ENCODE measurements around the gene IGFBP2. TPM values are rescaled to one million over a fixed set of nuclear protein-coding genes. Genes with fewer than 3 reads are reported as not detected.
A peak's percentile ranks its signal among the peaks of the same experiment; 100 is the strongest.
"Not testable (repeated sequence)": the region's sequence is repeated elsewhere in the genome, so short reads cannot be mapped to it uniquely, and the experiment has no call there.

IGFBP2 gene
- total RNA-seq, 2 experiments from 2014 or later = 123 to 124 TPM

GRCh38 chr2:216596236-216596979, 36.8 kb upstream of the IGFBP2 start:
- H3K9me3 Mint-ChIP-seq = no peaks in the 10 kb centered on the region
- H3K27me3 Mint-ChIP-seq = peaks cover 2% of the 10 kb centered on the region
- TF ChIP-seq, protein P1, sequence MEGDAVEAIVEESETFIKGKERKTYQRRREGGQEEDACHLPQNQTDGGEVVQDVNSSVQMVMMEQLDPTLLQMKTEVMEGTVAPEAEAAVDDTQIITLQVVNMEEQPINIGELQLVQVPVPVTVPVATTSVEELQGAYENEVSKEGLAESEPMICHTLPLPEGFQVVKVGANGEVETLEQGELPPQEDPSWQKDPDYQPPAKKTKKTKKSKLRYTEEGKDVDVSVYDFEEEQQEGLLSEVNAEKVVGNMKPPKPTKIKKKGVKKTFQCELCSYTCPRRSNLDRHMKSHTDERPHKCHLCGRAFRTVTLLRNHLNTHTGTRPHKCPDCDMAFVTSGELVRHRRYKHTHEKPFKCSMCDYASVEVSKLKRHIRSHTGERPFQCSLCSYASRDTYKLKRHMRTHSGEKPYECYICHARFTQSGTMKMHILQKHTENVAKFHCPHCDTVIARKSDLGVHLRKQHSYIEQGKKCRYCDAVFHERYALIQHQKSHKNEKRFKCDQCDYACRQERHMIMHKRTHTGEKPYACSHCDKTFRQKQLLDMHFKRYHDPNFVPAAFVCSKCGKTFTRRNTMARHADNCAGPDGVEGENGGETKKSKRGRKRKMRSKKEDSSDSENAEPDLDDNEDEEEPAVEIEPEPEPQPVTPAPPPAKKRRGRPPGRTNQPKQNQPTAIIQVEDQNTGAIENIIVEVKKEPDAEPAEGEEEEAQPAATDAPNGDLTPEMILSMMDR (IDR thresholded peaks at IDR 0.05) = no peak
- ATAC-seq (no peak), DNase-seq (no peak)
- intact Hi-C loops (cut with micrococcal nuclease) = no loop called here
- no peaks in the 10 kb centered on the region for H3K36me3 Mint-ChIP-seq (ENCODE audit: low read depth)
- no peaks in the 10 kb centered on the region for H3K4me1 Mint-ChIP-seq (ENCODE audit: low read depth)
- CTCF ChIA-PET = no interaction called here
- H3K4me3 Mint-ChIP-seq = no peak overlapping the region
- H3K27ac Mint-ChIP-seq = no peak overlapping the region
- POLR2A ChIA-PET = interaction anchor here (0.6 kb wide), 1 partner anchor 12 kb away, joined by 4 read pairs; no protein-coding TSS in a partner anchor

DNA sequence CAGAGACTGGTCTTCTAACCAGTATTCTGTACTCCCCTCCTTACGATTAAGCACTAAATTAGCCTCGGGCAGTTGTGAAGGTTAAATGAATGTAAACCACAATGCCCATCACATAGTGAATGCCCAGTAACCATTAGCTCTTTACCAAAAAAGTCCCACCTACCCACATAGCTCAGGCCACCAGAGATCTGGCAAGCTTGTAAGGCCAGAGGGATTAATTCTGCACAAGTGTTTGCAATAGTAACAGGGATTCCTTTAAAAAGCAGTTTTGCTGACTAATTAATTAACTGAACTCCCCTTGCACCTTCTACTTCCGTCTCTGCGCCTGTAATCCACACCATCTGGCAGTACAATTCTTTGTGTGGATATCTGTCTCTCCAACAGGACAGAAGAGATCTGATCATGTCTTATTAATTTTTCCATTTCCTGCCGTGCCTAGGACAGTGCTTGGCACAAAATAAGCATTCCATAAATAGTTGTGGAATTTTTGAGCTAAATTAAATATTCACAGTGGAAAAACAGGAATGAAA, 36.2 kb upstream of the IGFBP2 start:
- Mint-ChIP-seq H3K36me3 (ENCODE audit: low read depth) (no peaks in the 10 kb centered on the region), H3K4me3 (no peak overlapping the region), H3K27me3 (peaks cover 2% of the 10 kb centered on the region), H3K27ac (no peak overlapping the region), H3K4me1 (ENCODE audit: low read depth) (no peaks in the 10 kb centered on the region), H3K9me3 (no peaks in the 10 kb centered on the region)
- intact Hi-C loops (cut with micrococcal nuclease) = no loop called here
- ATAC-seq (no peak), DNase-seq (no peak)
- POLR2A ChIA-PET = interaction anchor here (0.7 kb wide), 1 partner anchor 10 kb away, joined by 5 read pairs; no protein-coding TSS in a partner anchor
- CTCF ChIA-PET = interaction anchor here (1.6 kb wide), 1 partner anchor 77 kb away, joined by 5 read pairs; no protein-coding TSS in a partner anchor
- TF ChIP-seq, protein P1 (IDR thresholded peaks at IDR 0.05) = no peak

DNA sequence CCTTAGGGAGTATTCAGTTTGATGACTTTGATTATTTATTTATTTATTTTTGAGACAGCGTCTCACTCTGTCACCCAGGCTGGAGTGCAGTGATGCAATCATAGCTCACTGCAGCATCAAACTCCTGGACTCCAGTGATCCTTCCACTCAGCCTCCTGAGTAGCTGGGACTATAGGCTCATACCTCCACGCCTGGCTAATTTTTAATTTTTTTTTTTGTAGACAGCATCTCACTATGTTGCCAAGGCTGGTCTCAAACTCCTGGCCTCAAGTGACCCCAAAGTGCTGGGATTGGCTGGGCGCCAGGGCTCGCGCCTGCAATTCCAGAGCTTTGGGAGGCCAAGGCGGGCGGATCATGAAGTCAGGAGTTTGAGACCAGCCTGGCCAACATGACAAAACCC, 35.4 kb upstream of the IGFBP2 start:
- DNase-seq; H3K27ac Mint-ChIP-seq; H3K9me3 Mint-ChIP-seq; H3K4me3 Mint-ChIP-seq; H3K27me3 Mint-ChIP-seq; intact Hi-C loops (cut with micrococcal nuclease); H3K4me1 Mint-ChIP-seq (ENCODE audit: low read depth); H3K36me3 Mint-ChIP-seq (ENCODE audit: low read depth); ATAC-seq: not testable (repeated sequence)
- CTCF ChIA-PET = interaction anchor here (1.0 to 1.6 kb wide), 2 partner anchors 37 to 78 kb away, joined by 4 to 5 read pairs; no protein-coding TSS in a partner anchor
- POLR2A ChIA-PET = interaction anchor here (0.7 kb wide), 1 partner anchor 10 kb away, joined by 5 read pairs; no protein-coding TSS in a partner anchor

DNA sequence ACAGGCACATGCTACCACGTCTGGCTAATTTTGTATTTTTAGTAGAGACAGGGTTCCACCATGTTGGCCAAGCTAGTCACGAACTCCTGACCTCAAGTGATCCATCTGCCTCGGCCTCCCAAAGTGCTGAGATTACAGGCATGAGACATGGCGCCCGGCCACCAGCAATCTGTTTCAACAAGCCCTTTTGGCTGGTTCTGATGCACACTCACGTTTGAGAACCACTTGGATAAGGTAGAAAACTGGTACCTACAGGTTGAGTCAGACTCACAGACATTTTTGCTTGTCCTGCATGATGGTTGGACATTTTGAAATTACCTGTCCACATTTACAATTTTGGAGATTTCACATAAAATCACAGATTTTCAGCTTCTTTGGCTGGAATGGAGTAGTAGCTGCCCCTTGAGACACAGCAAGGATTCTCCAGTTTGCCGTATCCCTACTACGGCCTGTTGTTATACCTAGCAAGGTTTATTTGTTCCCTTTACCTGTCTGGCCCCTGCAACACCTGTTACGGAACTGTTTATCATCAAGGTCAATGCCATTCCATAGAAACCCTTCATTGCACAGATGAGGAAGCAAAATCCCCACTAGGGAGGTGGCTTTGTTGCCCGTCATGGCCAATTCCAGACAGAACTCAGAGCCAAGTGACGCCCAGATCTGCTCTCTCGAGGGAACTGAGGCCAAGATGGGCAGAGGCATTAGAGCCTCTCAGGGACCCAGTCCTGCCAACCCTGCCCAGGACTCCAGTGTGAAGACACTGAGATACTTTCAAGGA, 31.4 kb upstream of the IGFBP2 start:
- no peaks in the 10 kb centered on the region for H3K9me3 Mint-ChIP-seq
- ATAC-seq (no peak), DNase-seq (no peak)
- no peaks in the 10 kb centered on the region for H3K36me3 Mint-ChIP-seq (ENCODE audit: low read depth)
- H3K27ac Mint-ChIP-seq = no peak overlapping the region
- H3K27me3 Mint-ChIP-seq = peaks cover 2% of the 10 kb centered on the region
- CTCF ChIA-PET = interaction anchor here (0.9 kb wide), 1 partner anchor 85 kb away, joined by 3 read pairs; no protein-coding TSS in a partner anchor
- TF ChIP-seq, protein P1 (IDR thresholded peaks at IDR 0.05) = no peak
- peaks cover 14% of the 10 kb centered on the region for H3K4me1 Mint-ChIP-seq (ENCODE audit: low read depth)
- POLR2A ChIA-PET = interaction anchor here (1.0 to 1.2 kb wide), 2 partner anchors 10 to 17 kb away, joined by 3 read pairs; no protein-coding TSS in a partner anchor
- intact Hi-C loops (cut with micrococcal nuclease) = no loop called here
- H3K4me3 Mint-ChIP-seq = no peak overlapping the region

DNA sequence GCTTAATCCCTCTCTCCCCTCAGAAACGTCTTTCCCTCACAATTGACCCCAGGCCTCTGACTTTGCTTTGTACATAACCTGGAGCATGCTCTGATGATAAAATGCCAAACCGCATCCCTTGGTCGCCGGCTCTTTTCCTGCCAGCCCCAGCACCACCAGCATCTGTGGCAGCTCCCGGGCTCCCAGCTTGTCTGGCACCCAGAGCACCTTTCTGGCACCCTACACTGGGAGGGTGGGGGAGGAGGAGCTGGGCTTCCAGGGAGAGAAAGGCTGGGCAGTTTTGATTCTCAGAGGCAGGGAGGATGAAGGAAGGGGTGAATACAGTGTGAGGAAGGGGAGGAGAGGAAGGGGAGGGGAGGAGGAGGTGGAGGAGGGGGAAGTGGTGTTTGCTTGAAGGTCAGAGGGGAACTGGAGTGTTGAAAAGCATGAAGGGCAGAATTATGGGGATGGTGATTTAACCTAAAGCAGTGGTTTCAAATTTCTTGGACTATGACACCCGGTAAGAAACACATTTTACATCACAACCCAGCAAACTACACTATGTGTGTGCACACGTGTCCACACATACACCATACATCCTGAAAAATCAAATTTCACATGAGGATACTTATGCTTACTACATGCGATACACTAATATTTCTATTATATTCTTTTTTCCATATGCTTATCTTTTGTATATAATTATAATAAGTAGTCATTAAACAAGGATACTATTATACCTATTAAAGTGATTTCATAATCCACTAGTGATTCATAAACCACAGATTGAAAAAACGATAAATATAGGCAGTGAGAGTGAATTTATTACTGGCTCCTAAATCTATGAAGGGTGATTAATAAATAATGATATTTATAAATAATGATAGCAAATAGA, 30.0 kb upstream of the IGFBP2 start:
- CTCF ChIA-PET = interaction anchor here (0.6 to 1.8 kb wide), 3 partner anchors 19 to 328 kb away, joined by 3 to 5 read pairs (median 3); no protein-coding TSS in a partner anchor
- H3K4me3 Mint-ChIP-seq = no peak overlapping the region
- DNase-seq (no peak), ATAC-seq (no peak)
- H3K36me3 Mint-ChIP-seq (ENCODE audit: low read depth) = peaks cover 4% of the 10 kb centered on the region
- no peaks in the 10 kb centered on the region for H3K9me3 Mint-ChIP-seq
- TF ChIP-seq, protein P1 (IDR thresholded peaks at IDR 0.05) = no peak
- peaks cover 3% of the 10 kb centered on the region for H3K27me3 Mint-ChIP-seq
- peak overlapping the region; percentile 40 for H3K27ac Mint-ChIP-seq
- H3K4me1 Mint-ChIP-seq (ENCODE audit: low read depth) = peaks cover 27% of the 10 kb centered on the region
- intact Hi-C loops (cut with micrococcal nuclease) = no loop called here
- POLR2A ChIA-PET = no interaction called here
